C1 segment of cervical spinal cord (tissue), 14 donors: ENCODE results near the gene GOLGA8N.

ENCODE experiments used
- DNase-seq, 14 donors: peaks; one replicate each; lab custom pipeline; 2025; lab: John Stamatoyannopoulos, UW

Gene GOLGA8N

GRCh38 chr15:32651229-32651837 lies 58.1 kb downstream of the GOLGA8N start:
- peak in 3 of 14 donors; percentile 4 to 30 (median 19) for DNase-seq

GRCh38 chr15:32652178-32652577 lies 58.9 kb downstream of the GOLGA8N start:
- no peak for DNase-seq

GRCh38 chr15:32656091-32656490 lies 62.8 kb downstream of the GOLGA8N start:
- no peak for DNase-seq

GRCh38 chr15:32656496-32656895 lies 63.2 kb downstream of the GOLGA8N start:
- no peak for DNase-seq
